Measurements from ENCODE around the gene WSCD2.

The WSCD2 gene

DNA sequence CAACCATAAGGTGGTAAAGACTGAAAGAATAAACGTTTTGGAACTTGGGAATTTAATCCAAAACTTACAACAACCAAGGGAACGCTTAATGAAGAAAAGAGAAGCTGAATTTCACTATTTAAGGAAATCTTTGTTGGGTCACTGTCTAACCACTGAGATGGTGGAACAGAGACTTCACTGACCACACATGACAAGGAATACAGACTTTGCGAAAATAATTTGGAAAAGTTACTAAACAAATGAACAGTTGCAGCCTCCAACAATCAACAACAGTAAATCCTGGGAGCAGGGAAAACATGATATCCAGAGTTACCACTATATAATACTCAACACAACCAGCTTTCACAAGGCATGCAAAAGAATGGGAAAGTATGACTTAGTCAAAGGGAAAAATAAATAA, 131.0 kb downstream of the WSCD2 start:
- no peak for DNase-seq (ENCODE audit: low read depth in 1 of 2, low spot score in 1 of 2)
- no peaks in the 10 kb centered on the region for H3K27me3 ChIP-seq (ENCODE audit: insufficient read depth, poor library complexity, severe bottlenecking)
- H3K4me3 ChIP-seq (replicated peaks; ENCODE audit: insufficient read depth, low read length): no peak overlapping the region
- H3K27ac ChIP-seq (replicated peaks): no peak overlapping the region
- TF ChIP-seq GABPA (IDR thresholded peaks at IDR 0.05; ENCODE audit: low read depth) (no peak), POLR2AphosphoS5 (IDR thresholded peaks at IDR 0.05; ENCODE audit: low read depth) (no peak)

DNA sequence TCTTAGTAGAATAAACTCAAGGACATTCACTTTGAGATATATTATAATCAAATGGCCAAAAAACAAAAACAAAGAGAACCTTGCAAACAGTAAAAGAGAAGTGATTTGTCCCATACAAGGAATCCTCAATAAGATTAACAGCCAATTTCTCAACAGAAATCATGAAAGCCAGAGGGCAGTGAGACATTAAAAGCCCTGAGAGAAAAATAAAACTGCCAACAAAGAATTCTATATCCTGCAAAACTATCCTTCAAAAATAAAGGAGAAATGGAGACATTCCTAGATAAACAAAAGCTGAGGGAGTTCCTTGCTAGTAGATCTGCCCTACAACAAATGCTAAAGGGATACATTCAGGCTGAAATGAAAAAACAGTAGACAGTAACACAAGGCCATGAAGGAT, 131.9 kb downstream of the WSCD2 start:
- no peaks in the 10 kb centered on the region for H3K27me3 ChIP-seq (ENCODE audit: insufficient read depth, poor library complexity, severe bottlenecking)
- no peak overlapping the region for H3K4me3 ChIP-seq (replicated peaks; ENCODE audit: insufficient read depth, low read length)
- no peak overlapping the region for H3K27ac ChIP-seq (replicated peaks)
- DNase-seq (ENCODE audit: low read depth in 1 of 2, low spot score in 1 of 2): no peak
- TF ChIP-seq CTCF (IDR thresholded peaks at IDR 0.05; ENCODE audit: insufficient read depth, low read length) (no peak), POLR2AphosphoS5 (IDR thresholded peaks at IDR 0.05; ENCODE audit: low read depth) (no peak), GABPA (IDR thresholded peaks at IDR 0.05; ENCODE audit: low read depth) (no peak), SPI1 (IDR thresholded peaks at IDR 0.05; ENCODE audit: borderline replicate concordance, low read depth) (no peak)
- TF ChIP-seq, protein P1, sequence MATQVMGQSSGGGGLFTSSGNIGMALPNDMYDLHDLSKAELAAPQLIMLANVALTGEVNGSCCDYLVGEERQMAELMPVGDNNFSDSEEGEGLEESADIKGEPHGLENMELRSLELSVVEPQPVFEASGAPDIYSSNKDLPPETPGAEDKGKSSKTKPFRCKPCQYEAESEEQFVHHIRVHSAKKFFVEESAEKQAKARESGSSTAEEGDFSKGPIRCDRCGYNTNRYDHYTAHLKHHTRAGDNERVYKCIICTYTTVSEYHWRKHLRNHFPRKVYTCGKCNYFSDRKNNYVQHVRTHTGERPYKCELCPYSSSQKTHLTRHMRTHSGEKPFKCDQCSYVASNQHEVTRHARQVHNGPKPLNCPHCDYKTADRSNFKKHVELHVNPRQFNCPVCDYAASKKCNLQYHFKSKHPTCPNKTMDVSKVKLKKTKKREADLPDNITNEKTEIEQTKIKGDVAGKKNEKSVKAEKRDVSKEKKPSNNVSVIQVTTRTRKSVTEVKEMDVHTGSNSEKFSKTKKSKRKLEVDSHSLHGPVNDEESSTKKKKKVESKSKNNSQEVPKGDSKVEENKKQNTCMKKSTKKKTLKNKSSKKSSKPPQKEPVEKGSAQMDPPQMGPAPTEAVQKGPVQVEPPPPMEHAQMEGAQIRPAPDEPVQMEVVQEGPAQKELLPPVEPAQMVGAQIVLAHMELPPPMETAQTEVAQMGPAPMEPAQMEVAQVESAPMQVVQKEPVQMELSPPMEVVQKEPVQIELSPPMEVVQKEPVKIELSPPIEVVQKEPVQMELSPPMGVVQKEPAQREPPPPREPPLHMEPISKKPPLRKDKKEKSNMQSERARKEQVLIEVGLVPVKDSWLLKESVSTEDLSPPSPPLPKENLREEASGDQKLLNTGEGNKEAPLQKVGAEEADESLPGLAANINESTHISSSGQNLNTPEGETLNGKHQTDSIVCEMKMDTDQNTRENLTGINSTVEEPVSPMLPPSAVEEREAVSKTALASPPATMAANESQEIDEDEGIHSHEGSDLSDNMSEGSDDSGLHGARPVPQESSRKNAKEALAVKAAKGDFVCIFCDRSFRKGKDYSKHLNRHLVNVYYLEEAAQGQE (IDR thresholded peaks at IDR 0.05; ENCODE audit: insufficient replicate concordance, low read depth): no peak

GRCh38 chr12:108265505-108265904, 136.4 kb downstream of the WSCD2 start:
- no peak overlapping the region for H3K27ac ChIP-seq (replicated peaks)
- no peaks in the 10 kb centered on the region for H3K27me3 ChIP-seq (ENCODE audit: insufficient read depth, poor library complexity, severe bottlenecking)
- TF ChIP-seq SPI1 (IDR thresholded peaks at IDR 0.05; ENCODE audit: borderline replicate concordance, low read depth) (no peak), CTCF (IDR thresholded peaks at IDR 0.05; ENCODE audit: insufficient read depth, low read length) (no peak), POLR2AphosphoS5 (IDR thresholded peaks at IDR 0.05; ENCODE audit: low read depth) (no peak), GABPA (IDR thresholded peaks at IDR 0.05; ENCODE audit: low read depth) (no peak)
- TF ChIP-seq, protein P1 (IDR thresholded peaks at IDR 0.05; ENCODE audit: insufficient replicate concordance, low read depth): no peak

GRCh38 chr12:108266131-108266530, 137.0 kb downstream of the WSCD2 start:
- TF ChIP-seq, protein P1 (IDR thresholded peaks at IDR 0.05; ENCODE audit: insufficient replicate concordance, low read depth): no peak
- no peak for TF ChIP-seq CTCF (IDR thresholded peaks at IDR 0.05; ENCODE audit: insufficient read depth, low read length)
- TF ChIP-seq GABPA (IDR thresholded peaks at IDR 0.05; ENCODE audit: low read depth): no peak
- TF ChIP-seq SPI1 (IDR thresholded peaks at IDR 0.05; ENCODE audit: borderline replicate concordance, low read depth): no peak
- no peak for TF ChIP-seq POLR2AphosphoS5 (IDR thresholded peaks at IDR 0.05; ENCODE audit: low read depth)
- no peak overlapping the region for H3K27ac ChIP-seq (replicated peaks)
- H3K27me3 ChIP-seq (ENCODE audit: insufficient read depth, poor library complexity, severe bottlenecking): no peaks in the 10 kb centered on the region
- no peak for DNase-seq (ENCODE audit: low read depth in 1 of 2, low spot score in 1 of 2)
- no peak overlapping the region for H3K4me3 ChIP-seq (replicated peaks; ENCODE audit: insufficient read depth, low read length)

More at GRCh38 chr12:108265505-108265904, 136.4 kb downstream of the WSCD2 start:
- H3K4me3 ChIP-seq (replicated peaks; ENCODE audit: insufficient read depth, low read length): no peak overlapping the region
- DNase-seq (ENCODE audit: low read depth in 1 of 2, low spot score in 1 of 2): no peak

Measured in HL-60 (cell line).